Panc1 (cell line): Measurements from ENCODE around the gene SMIM12. TPM values are rescaled to one million over a fixed set of nuclear protein-coding genes. Genes with fewer than 3 reads are reported as not detected.

ENCODE experiments used
- ATAC-seq: fragments of 200-7000 bp; cut with Tn5 transposase; 2 replicates; pipeline ENCODE4 v1.9.1; 2020; ENCODE audit warnings: mild to moderate bottlenecking, moderate library complexity
- BruUV-seq: library from RNA; stranded (reverse); fragments of 400-500 nt; replicated peaks from 2 replicates; lab custom pipeline; 2021; lab: Mats Ljungman, UMichigan
- CTCF ChIA-PET: fragments of 300-600 bp; sonication (Branson Sonifier 250); formaldehyde crosslinking; loops from one replicate; lab custom pipeline; 2022; ENCODE audit warnings: antibody characterized with exemption; lab: Charles Lee
- POLR2A ChIA-PET: fragments of 300-600 bp; sonication (Branson Sonifier 250); formaldehyde crosslinking; loops from one replicate; lab custom pipeline; 2022; ENCODE audit warnings: antibody characterized with exemption; lab: Charles Lee
- DNase-seq: peaks from one replicate; pipeline ENCODE4 v3.0.0-alpha.2; 2010; ENCODE audit warnings: low read depth, low spot score
- H3K27ac ChIP-seq: 2 replicates; pipeline ENCODE4 v1.5.1; 2011; ENCODE audit warnings: mild to moderate bottlenecking, low read length, inconsistent platforms
- H3K27me3 ChIP-seq: fragments of 200-500 bp; sonication (Bioruptor generic); 2 replicates; pipeline ENCODE4 v1.6.0; 2014; ENCODE audit warnings: low read length, inconsistent platforms; ENCODE audit not compliant: control insufficient read depth, insufficient read depth
- H3K36me3 ChIP-seq: fragments of 200-500 bp; sonication (Bioruptor generic); 2 replicates; pipeline ENCODE4 v1.5.1; 2014; ENCODE audit warnings: inconsistent platforms, mild to moderate bottlenecking, low read length, moderate library complexity; ENCODE audit not compliant: control insufficient read depth, insufficient read depth
- H3K4me1 ChIP-seq: 2 replicates; pipeline ENCODE4 v1.5.1; 2011; ENCODE audit warnings: inconsistent platforms, mild to moderate bottlenecking, low read length, moderate library complexity; ENCODE audit not compliant: control insufficient read depth, insufficient read depth
- H3K4me3 ChIP-seq, 2 experiments: 2 replicates each; pipeline ENCODE4 v1.5.1; 2011 to 2012; ENCODE audit warnings: low read depth in 2 of 2, low read length in 2 of 2, mild to moderate bottlenecking in 2 of 2, inconsistent platforms in 1 of 2, moderate library complexity in 1 of 2
- H3K9me3 ChIP-seq: fragments of 200-500 bp; sonication (Bioruptor generic); 2 replicates; pipeline ENCODE4 v1.5.1; 2014; ENCODE audit warnings: low read depth, mild to moderate bottlenecking, inconsistent platforms, low read length, moderate library complexity; ENCODE audit not compliant: control insufficient read depth, insufficient read depth
- CTCF ChIP-seq: fragments of 450-650 bp; IDR thresholded peaks from 2 replicates; pipeline ENCODE4 v1.5.1; 2017; ENCODE audit warnings: mild to moderate bottlenecking
- POLR2AphosphoS5 ChIP-seq: IDR thresholded peaks from 2 replicates; pipeline ENCODE4 v1.6.1; 2012; ENCODE audit warnings: mild to moderate bottlenecking, low read depth, low read length, moderate library complexity
- REST ChIP-seq, 2 experiments: IDR thresholded peaks; 2 replicates each; pipeline ENCODE4 v1.6.1; 2011 to 2012; ENCODE audit warnings: low read depth in 2 of 2, control low read depth in 1 of 2, low read length in 1 of 2, mild to moderate bottlenecking in 1 of 2, moderate library complexity in 1 of 2; ENCODE audit not compliant: insufficient read depth in 1 of 2
- SIN3A ChIP-seq: IDR thresholded peaks from 2 replicates; pipeline ENCODE4 v1.6.1; 2012; ENCODE audit warnings: low read depth, mild to moderate bottlenecking, low read length, moderate library complexity, borderline replicate concordance; ENCODE audit not compliant: insufficient read depth
- TCF7L2 ChIP-seq: IDR thresholded peaks from 2 replicates; pipeline ENCODE4 v1.6.1; 2011; ENCODE audit warnings: mild to moderate bottlenecking, low read depth, low read length, inconsistent platforms
- in situ Hi-C: cut with HindIII; loops from 2 replicates; pipeline ENCODE4 v1.10.0; 2016; ENCODE audit warnings: low sequenced_read_pairs, low pct_unique_long_range_greater_than_20kb
- intact Hi-C: fragments of 100-400 bp; cut with micrococcal nuclease; formaldehyde crosslinking; loops from one replicate; pipeline ENCODE4 v1.10.0; 2022; ENCODE audit not compliant: unreplicated experiment
- total RNA-seq: library from RNA; stranded (reverse); gene quantifications from one replicate; pipeline ENCODE4 v1.2.1, GENCODE V29; 2021; ENCODE audit not compliant: unreplicated experiment

Gene SMIM12
- total RNA-seq, 1 experiment from 2014 or later = 47.5 TPM

- ChIA-PET POLR2A (no interaction called here), CTCF (no interaction called here)
- Histone ChIP-seq H3K4me3 (no peak overlapping the region), H3K4me1 (no peaks in the 10 kb centered on the region), H3K9me3 (no peaks in the 10 kb centered on the region), H3K36me3 (no peaks in the 10 kb centered on the region), H3K27ac (no peak overlapping the region), H3K27me3 (no peaks in the 10 kb centered on the region)
- TF ChIP-seq POLR2AphosphoS5 (no peak), TCF7L2 (no peak), REST (IDR thresholded peaks at IDR 0.05; ENCODE audit: insufficient read depth in 1 of 2, low read depth in 2 of 2, low read length in 1 of 2) (no peak), SIN3A (no peak), CTCF (no peak)
- intact Hi-C loops = no loop called here
- in situ Hi-C loops = no loop called here
- DNase-seq (no peak), ATAC-seq (no peak)
- BruUV-seq = no TSS peak
Observed at GRCh38 chr1:34847094-34847493, 12.5 kb downstream of the SMIM12 start.

GRCh38 chr1:34846265-34846664 is 13.3 kb downstream of the SMIM12 start:
- intact Hi-C loops = no loop called here
- no TSS peak for BruUV-seq

More at GRCh38 chr1:34846265-34846664, 13.3 kb downstream of the SMIM12 start:
- POLR2A ChIA-PET = no interaction called here
- Histone ChIP-seq H3K27me3 (no peaks in the 10 kb centered on the region), H3K4me1 (no peaks in the 10 kb centered on the region), H3K36me3 (no peaks in the 10 kb centered on the region), H3K4me3 (no peak overlapping the region), H3K27ac (no peak overlapping the region), H3K9me3 (no peaks in the 10 kb centered on the region)
- ATAC-seq = no peak
- DNase-seq = no peak
- CTCF ChIA-PET = interaction anchor here (0.5 kb wide), 1 partner anchor 12 kb away, joined by 3 read pairs; no protein-coding TSS in a partner anchor
- in situ Hi-C loops = no loop called here
- TF ChIP-seq REST (IDR thresholded peaks at IDR 0.05; ENCODE audit: insufficient read depth in 1 of 2, low read depth in 2 of 2, low read length in 1 of 2) (no peak), CTCF (no peak), POLR2AphosphoS5 (no peak), TCF7L2 (no peak), SIN3A (no peak)
